Measurements from ENCODE around the gene RPN2. TPM values are rescaled to one million over a fixed set of nuclear protein-coding genes. Genes with fewer than 3 reads are reported as not detected.
"Not testable (repeated sequence)": the region's sequence is repeated elsewhere in the genome, so short reads cannot be mapped to it uniquely, and the experiment has no call there.

The RPN2 gene
- total and polyA plus RNA-seq, 4 donors, result 88.9 to 286 (median 189) TPM

DNA sequence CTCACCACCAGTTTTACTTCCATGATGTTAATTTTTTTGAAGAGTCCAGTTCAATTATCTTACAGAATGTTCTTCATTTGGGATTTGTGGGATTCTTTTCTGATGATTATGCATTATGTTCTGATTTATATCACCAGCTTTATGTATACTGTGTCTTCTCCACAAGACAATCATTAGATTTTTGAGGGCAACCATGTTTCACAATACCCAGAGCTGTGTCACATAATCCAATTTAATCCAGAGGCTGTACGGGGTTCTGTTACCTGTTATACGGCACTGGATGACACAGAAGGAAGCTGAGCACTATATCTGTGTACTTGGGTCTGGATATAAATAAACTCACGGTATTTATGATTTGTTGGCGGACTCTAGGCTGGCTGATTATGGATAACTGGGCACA, 41.6 kb upstream of the RPN2 start:
- WGBS, 2 donors, result 93 to 96% methylated on average over 4 of the region's 4 CpGs
- no peak for ATAC-seq (ENCODE audit: insufficient read depth, low FRiP score)
- no peak for TF ChIP-seq CTCF (IDR thresholded peaks at IDR 0.05; ENCODE audit: control extremely low read depth, extremely low read depth)
- Histone ChIP-seq H3K4me1 (ENCODE audit: control insufficient read depth in 5 of 5, insufficient read depth in 5 of 5, low read length in 5 of 5) (no peaks in the 10 kb centered on the region), H3K4me3 (no peak overlapping the region), H3K9ac (ENCODE audit: insufficient read depth in 1 of 2, low read length in 2 of 2) (no peak overlapping the region), H3K27ac (ENCODE audit: low read depth in 1 of 2, low read length in 1 of 2) (no peak overlapping the region), H3K9me3 (ENCODE audit: control insufficient read depth in 4 of 4, insufficient read depth in 3 of 4, low read length in 3 of 4) (no peaks in the 10 kb centered on the region), H3K27me3 (ENCODE audit: control insufficient read depth in 3 of 3, insufficient read depth in 3 of 3, low read length in 2 of 3) (no peaks in the 10 kb centered on the region), H3K36me3 (ENCODE audit: control insufficient read depth in 4 of 4, insufficient read depth in 4 of 4, low read length in 4 of 4) (no peaks in the 10 kb centered on the region)
- DNase-seq, result no peak

DNA sequence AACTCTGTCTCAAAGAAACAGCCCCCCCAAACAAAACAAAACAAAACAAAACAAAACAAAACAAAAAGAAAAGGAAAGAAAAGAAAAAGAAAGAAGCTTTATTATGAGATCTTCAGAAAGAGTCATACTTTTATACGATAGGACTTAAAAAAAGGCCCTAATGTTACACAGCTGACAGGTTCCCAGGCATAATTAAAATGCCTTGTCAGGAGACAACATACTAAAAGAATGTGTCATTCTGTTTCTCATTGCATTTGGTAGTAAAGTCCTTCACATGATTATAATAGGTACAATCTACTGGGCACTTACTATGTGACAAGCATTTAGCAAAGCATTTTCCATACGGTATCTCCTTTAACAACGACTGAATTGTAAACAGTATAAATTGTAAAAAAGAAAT, 36.4 kb upstream of the RPN2 start:
- no peak overlapping the region for H3K9ac ChIP-seq (ENCODE audit: insufficient read depth in 1 of 2, low read length in 2 of 2)
- DNase-seq (no peak), ATAC-seq (ENCODE audit: insufficient read depth, low FRiP score) (no peak)
- no peak overlapping the region for H3K27ac ChIP-seq (ENCODE audit: low read depth in 1 of 2, low read length in 1 of 2)
- no peak overlapping the region for H3K4me3 ChIP-seq
- 92 to 93% methylated on average over 3 of the region's 3 CpGs for WGBS, 2 donors
- H3K36me3 ChIP-seq (ENCODE audit: control insufficient read depth in 4 of 4, insufficient read depth in 4 of 4, low read length in 4 of 4), result no peaks in the 10 kb centered on the region
- no peaks in the 10 kb centered on the region for H3K9me3 ChIP-seq (ENCODE audit: control insufficient read depth in 4 of 4, insufficient read depth in 3 of 4, low read length in 3 of 4)
- no peaks in the 10 kb centered on the region for H3K27me3 ChIP-seq (ENCODE audit: control insufficient read depth in 3 of 3, insufficient read depth in 3 of 3, low read length in 2 of 3)
- no peak for TF ChIP-seq CTCF (IDR thresholded peaks at IDR 0.05; ENCODE audit: control extremely low read depth, extremely low read depth)
- H3K4me1 ChIP-seq (ENCODE audit: control insufficient read depth in 5 of 5, insufficient read depth in 5 of 5, low read length in 5 of 5), result no peaks in the 10 kb centered on the region

- no peak for TF ChIP-seq CTCF (IDR thresholded peaks at IDR 0.05; ENCODE audit: control extremely low read depth, extremely low read depth)
- Histone ChIP-seq H3K36me3 (ENCODE audit: control insufficient read depth in 4 of 4, insufficient read depth in 4 of 4, low read length in 4 of 4) (no peaks in the 10 kb centered on the region), H3K9ac (ENCODE audit: insufficient read depth in 1 of 2, low read length in 2 of 2) (no peak overlapping the region), H3K27ac (ENCODE audit: low read depth in 1 of 2, low read length in 1 of 2) (no peak overlapping the region), H3K27me3 (ENCODE audit: control insufficient read depth in 3 of 3, insufficient read depth in 3 of 3, low read length in 2 of 3) (no peaks in the 10 kb centered on the region), H3K4me3 (no peak overlapping the region), H3K9me3 (ENCODE audit: control insufficient read depth in 4 of 4, insufficient read depth in 3 of 4, low read length in 3 of 4) (no peaks in the 10 kb centered on the region), H3K4me1 (ENCODE audit: control insufficient read depth in 5 of 5, insufficient read depth in 5 of 5, low read length in 5 of 5) (no peaks in the 10 kb centered on the region)
- 72 to 87% methylated on average over 8 of the region's 8 CpGs for WGBS, 2 donors
- DNase-seq (no peak), ATAC-seq (ENCODE audit: insufficient read depth, low FRiP score) (no peak)
These were observed 34.2 kb upstream of the RPN2 start for GRCh38 chr20:37144856-37145404.

DNA sequence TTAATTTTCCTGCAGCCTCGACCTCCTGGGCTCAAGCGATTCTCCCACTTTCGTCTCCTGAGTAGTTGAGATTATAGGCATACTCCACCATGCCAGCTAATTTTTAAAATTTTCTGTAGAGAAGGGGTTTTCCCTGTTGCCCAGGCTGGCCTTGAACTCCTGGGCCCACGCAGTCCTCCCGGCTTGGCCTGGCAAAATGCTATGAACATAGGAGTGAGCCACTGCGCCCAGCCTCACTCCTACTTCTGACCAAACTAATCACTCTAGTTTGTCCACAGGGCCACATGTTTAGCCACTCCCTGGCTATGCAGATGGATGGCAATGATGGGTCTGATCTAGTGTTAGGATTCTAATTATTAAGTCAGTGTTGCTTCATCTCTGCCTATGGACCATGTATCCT, 31.9 kb upstream of the RPN2 start:
- DNase-seq, result no peak
- Histone ChIP-seq H3K27ac (ENCODE audit: low read depth in 1 of 2, low read length in 1 of 2) (no peak overlapping the region), H3K9me3 (ENCODE audit: control insufficient read depth in 4 of 4, insufficient read depth in 3 of 4, low read length in 3 of 4) (no peaks in the 10 kb centered on the region), H3K27me3 (ENCODE audit: control insufficient read depth in 3 of 3, insufficient read depth in 3 of 3, low read length in 2 of 3) (no peaks in the 10 kb centered on the region), H3K9ac (ENCODE audit: insufficient read depth in 1 of 2, low read length in 2 of 2) (no peak overlapping the region), H3K36me3 (ENCODE audit: control insufficient read depth in 4 of 4, insufficient read depth in 4 of 4, low read length in 4 of 4) (peaks cover 0 to 2% (median 0%) of the 10 kb centered on the region in 4 donors), H3K4me3 (no peak overlapping the region), H3K4me1 (ENCODE audit: control insufficient read depth in 5 of 5, insufficient read depth in 5 of 5, low read length in 5 of 5) (no peaks in the 10 kb centered on the region)
- WGBS, 2 donors, result 97 to 98% methylated on average over 6 of the region's 6 CpGs
- ATAC-seq (ENCODE audit: insufficient read depth, low FRiP score), result no peak
- no peak for TF ChIP-seq CTCF (IDR thresholded peaks at IDR 0.05; ENCODE audit: control extremely low read depth, extremely low read depth)

DNA sequence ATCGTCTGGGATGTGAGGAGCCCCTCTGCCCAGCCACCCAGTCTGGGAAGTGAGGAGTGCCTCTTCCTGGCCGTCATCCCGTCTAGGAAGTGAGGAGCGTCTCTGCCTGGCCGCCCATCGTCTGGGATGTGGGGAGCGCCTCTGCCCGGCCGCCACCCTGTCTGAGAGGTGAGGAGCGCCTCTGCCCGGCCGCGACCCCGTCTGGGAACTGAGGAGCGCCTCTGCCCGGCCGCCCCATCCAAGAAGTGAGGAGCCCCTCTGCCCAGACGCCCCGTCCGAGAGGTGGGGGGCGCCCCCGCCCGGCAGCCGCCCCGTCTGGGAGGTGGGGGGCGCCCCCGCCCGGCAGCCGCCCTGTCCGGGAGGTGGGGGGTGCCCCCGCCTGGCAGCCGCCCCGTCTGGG, 28.3 kb upstream of the RPN2 start:
- ATAC-seq (ENCODE audit: insufficient read depth, low FRiP score); DNase-seq; H3K9me3 ChIP-seq (ENCODE audit: control insufficient read depth in 4 of 4, insufficient read depth in 3 of 4, low read length in 3 of 4); H3K4me3 ChIP-seq; H3K27ac ChIP-seq (ENCODE audit: low read depth in 1 of 2, low read length in 1 of 2); H3K9ac ChIP-seq (ENCODE audit: insufficient read depth in 1 of 2, low read length in 2 of 2); H3K27me3 ChIP-seq (ENCODE audit: control insufficient read depth in 3 of 3, insufficient read depth in 3 of 3, low read length in 2 of 3); H3K4me1 ChIP-seq (ENCODE audit: control insufficient read depth in 5 of 5, insufficient read depth in 5 of 5, low read length in 5 of 5); H3K36me3 ChIP-seq (ENCODE audit: control insufficient read depth in 4 of 4, insufficient read depth in 4 of 4, low read length in 4 of 4): not testable (repeated sequence)
- 97 to 98% methylated on average over 27 to 33 of the region's 33 CpGs for WGBS, 2 donors
